ENCODE measurements around the gene BAZ2A.
"Not testable (repeated sequence)": the region's sequence is repeated elsewhere in the genome, so short reads cannot be mapped to it uniquely, and the experiment has no call there.

Gene BAZ2A

DNA sequence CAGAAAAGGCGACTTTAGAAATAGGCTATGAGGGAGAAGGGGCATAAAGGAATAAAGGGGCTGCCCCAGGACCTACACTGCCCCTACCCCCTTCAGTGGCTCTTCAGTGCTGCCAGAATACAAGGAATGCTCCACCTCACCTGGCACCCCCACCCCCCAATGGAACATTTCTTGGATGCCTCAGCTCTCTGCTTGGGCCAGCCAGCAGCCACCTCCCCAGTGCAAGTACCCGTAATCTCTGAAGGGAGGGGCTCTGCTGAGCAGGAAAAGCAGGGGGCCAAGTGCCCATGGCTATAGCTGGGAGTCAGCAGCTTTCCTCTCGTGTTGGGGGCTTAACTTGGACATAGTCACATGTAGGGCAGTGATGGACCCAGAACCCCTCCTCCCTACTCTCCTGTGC, 33.3 kb downstream of the BAZ2A start:
- FAIRE-seq = no peak
- no peak for DNase-seq (ENCODE audit: insufficient read length, low spot score)
- TF ChIP-seq POLR2A (IDR thresholded peaks at IDR 0.05; ENCODE audit: low read depth, low read length) = no peak

- no peak for TF ChIP-seq POLR2A (IDR thresholded peaks at IDR 0.05; ENCODE audit: low read depth, low read length)
- DNase-seq (ENCODE audit: insufficient read length, low spot score) = peak; percentile 73
- no peak for FAIRE-seq
These were observed 36.1 kb downstream of the BAZ2A start for GRCh38 chr12:56593909-56594621.

- no peak for DNase-seq (ENCODE audit: insufficient read length, low spot score)
- no peak for FAIRE-seq
- TF ChIP-seq POLR2A (IDR thresholded peaks at IDR 0.05; ENCODE audit: low read depth, low read length) = no peak
These were observed 38.2 kb downstream of the BAZ2A start for GRCh38 chr12:56591961-56592360.

GRCh38 chr12:56591126-56591525, 39.0 kb downstream of the BAZ2A start:
- no peak for TF ChIP-seq POLR2A (IDR thresholded peaks at IDR 0.05; ENCODE audit: low read depth, low read length)
- FAIRE-seq (no peak), DNase-seq (ENCODE audit: insufficient read length, low spot score) (no peak)

DNA sequence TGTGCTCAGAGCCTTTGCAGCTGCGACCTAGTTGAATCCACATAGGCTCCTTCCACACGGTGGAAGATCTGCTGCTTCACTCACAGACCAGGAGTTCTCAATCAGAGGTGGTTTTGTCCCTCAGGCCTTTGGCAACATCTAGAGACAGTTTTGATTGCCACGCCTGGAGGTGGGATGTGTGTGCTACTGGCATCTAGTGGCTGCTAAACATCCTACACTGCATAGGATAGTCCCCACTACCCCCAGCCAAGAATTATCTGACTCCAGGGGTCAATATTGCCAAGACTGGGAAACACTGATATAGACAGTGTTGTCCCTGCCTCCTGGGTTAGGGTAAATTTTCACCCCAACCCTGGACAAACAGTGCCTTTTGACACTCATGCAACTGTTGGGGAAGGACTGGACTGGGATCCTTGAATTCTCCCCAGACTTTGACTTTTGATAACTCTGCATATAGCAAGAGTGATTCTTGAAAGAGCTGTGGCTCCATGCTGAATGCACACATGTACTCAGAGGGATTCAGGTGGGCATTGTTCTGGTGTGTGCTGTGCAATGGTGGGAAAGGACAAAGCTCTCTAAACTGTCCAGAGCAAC, 39.8 kb downstream of the BAZ2A start:
- FAIRE-seq (no peak), DNase-seq (ENCODE audit: insufficient read length, low spot score) (no peak)
- TF ChIP-seq POLR2A (IDR thresholded peaks at IDR 0.05; ENCODE audit: low read depth, low read length) = no peak

- no peak for TF ChIP-seq POLR2A (IDR thresholded peaks at IDR 0.05; ENCODE audit: low read depth, low read length)
- FAIRE-seq = no peak
These were observed 40.3 kb downstream of the BAZ2A start for GRCh38 chr12:56589783-56590182.

DNA sequence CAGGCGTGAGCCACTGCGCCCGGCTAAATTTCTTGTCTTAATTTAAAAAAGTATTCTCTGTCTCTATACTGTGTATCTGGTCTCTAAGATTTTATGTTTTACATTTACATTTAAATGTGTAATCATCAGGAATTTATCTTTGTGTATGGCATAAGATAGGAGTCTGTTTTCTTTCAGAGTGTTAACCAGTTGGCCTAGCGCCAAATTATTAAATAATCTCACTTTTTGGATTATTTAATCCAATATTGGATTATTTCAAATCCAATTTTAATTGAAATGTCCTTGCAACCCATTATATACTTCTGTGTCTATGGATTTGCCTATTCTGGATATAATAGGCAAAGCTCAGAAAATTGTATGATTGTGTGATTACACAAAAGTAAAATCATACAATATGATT, 45.0 kb downstream of the BAZ2A start:
- DNase-seq (ENCODE audit: insufficient read length, low spot score) (no peak), FAIRE-seq (no peak)
- no peak for TF ChIP-seq POLR2A (IDR thresholded peaks at IDR 0.05; ENCODE audit: low read depth, low read length)

More at GRCh38 chr12:56589783-56590182, 40.3 kb downstream of the BAZ2A start:
- no peak for DNase-seq (ENCODE audit: insufficient read length, low spot score)

- TF ChIP-seq POLR2A (IDR thresholded peaks at IDR 0.05; ENCODE audit: low read depth, low read length) = no peak
- DNase-seq (ENCODE audit: insufficient read length, low spot score) = no peak
- FAIRE-seq = peak; percentile 80
These were observed 48.5 kb downstream of the BAZ2A start for GRCh38 chr12:56581418-56582145.

DNA sequence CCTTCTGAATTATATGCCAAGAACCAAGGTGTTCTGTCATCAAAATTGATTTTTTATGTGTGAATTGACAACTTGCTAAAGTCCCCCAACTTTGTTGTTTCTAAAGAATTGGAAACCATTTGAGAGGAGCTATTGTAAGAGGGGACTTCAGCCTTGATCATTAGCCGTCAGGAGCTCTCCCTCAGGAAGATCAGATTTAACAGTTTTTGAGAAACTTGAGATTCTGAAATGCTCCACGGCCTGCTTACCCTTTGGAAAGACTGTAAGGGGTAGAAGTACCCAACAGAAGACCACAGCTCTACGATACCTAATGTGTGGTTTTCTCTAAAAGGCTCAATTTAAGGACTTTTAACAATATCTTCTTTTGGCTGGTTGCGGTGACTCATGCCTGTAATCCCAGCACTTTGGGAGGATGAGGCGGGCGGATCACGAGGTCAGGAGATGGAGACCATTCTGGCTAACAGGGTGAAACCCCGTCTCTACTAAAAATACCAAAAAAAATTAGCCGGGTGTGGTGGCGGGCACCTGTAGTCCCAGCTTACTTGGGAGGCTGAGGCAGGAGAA, 51.1 kb downstream of the BAZ2A start:
- no peak for TF ChIP-seq POLR2A (IDR thresholded peaks at IDR 0.05; ENCODE audit: low read depth, low read length)
- no peak for DNase-seq (ENCODE audit: insufficient read length, low spot score)
- FAIRE-seq = no peak

GRCh38 chr12:56577248-56577647, 52.9 kb downstream of the BAZ2A start:
- not testable (repeated sequence) for DNase-seq (ENCODE audit: insufficient read length, low spot score); FAIRE-seq

DNA sequence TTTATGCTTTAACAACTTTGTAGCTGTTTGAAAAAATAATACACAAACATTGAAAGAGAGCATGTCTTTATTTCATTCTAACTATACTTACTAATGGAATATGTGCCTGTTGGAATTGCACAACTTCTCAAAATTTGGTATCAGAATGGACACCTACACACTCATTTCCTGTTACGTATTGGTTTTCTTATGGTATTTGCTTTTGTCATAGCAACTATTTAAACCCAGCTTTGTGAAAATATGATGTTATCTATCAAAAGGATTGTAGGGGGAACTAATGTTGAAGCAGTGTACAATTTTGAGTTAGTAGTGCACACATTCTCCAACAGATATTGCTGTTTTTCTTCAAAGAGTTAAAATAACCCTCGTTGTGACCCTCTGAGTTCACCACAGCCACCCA, 55.9 kb downstream of the BAZ2A start:
- DNase-seq (ENCODE audit: insufficient read length, low spot score) = no peak
- no peak for TF ChIP-seq POLR2A (IDR thresholded peaks at IDR 0.05; ENCODE audit: low read depth, low read length)
- FAIRE-seq = no peak

DNA sequence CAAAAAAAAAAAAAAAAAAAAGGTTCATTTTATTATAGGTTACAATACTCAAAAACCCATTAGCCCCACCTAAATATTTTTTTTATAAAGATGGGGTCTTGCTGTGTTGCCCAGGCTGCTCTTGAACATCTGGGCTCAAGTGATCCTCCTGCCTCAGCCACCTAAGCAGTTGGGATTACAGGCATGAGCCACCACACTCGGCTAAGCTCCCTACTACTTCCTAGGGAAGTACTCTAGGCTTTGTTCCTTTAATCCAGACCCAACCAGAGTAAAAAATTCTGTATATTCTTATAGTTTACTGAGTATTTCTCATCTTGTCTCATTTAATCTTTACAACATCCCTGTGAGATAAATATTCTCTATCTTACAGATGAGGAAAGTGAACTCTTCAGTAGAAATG, 57.8 kb downstream of the BAZ2A start:
- no peak for TF ChIP-seq POLR2A (IDR thresholded peaks at IDR 0.05; ENCODE audit: low read depth, low read length)
- FAIRE-seq (no peak), DNase-seq (ENCODE audit: insufficient read length, low spot score) (no peak)

- DNase-seq (ENCODE audit: insufficient read length, low spot score) (no peak), FAIRE-seq (no peak)
- TF ChIP-seq POLR2A (IDR thresholded peaks at IDR 0.05; ENCODE audit: low read depth, low read length) = no peak
These were observed 59.0 kb downstream of the BAZ2A start for GRCh38 chr12:56571121-56571520.

- no peak for FAIRE-seq
- TF ChIP-seq POLR2A (IDR thresholded peaks at IDR 0.05; ENCODE audit: low read depth, low read length) = no peak
- DNase-seq (ENCODE audit: insufficient read length, low spot score) = no peak
These were observed 62.0 kb downstream of the BAZ2A start for GRCh38 chr12:56568146-56568545.

Data from H54 (cell line).